ENCODE measurements around the gene ANKRD55.

The ANKRD55 gene

DNA sequence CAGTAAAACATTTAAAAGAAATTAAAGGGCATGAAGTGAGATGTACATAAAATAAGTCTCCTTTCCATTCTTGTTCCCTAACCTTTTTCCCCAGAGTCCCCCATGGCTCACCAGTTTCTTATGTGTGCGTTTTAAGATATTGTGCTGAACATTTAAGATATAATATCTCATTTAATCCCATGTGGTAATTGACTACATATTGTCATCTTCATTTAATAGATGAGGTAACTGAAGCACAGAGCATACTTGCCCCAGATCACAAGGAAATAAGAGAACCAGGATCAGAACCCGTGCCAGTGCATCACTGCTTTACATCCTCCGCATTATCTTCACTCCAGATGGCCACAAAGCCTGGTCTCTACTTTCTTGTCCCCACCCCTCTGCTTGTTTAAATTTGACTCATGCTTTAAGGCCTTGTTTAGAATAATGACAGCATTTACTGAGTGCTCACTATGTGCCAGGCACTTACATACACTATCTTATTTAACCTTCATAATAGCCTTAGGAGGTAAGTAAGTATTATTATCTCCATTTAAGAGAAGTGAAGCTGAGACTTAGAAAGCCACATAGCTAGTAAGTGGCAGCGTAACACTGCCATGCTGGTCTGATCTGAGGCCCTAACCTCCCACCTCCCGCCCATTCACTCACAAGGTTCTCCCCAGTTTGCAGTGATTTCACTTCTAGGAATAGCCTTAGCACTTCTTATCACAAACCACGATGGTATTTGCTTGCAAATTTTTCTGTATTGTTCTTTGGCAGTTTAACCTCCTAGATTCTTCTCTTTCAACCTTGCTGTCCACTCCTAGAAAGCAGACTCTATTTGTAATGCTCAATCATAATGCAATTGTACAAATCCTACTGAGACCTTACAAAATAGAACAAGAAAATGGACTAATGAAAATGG is 160.0 kb downstream of the ANKRD55 start:
- DNase-seq: no peak

GRCh38 chr5:56071470-56071869 is 161.7 kb downstream of the ANKRD55 start:
- no peak for DNase-seq

DNA sequence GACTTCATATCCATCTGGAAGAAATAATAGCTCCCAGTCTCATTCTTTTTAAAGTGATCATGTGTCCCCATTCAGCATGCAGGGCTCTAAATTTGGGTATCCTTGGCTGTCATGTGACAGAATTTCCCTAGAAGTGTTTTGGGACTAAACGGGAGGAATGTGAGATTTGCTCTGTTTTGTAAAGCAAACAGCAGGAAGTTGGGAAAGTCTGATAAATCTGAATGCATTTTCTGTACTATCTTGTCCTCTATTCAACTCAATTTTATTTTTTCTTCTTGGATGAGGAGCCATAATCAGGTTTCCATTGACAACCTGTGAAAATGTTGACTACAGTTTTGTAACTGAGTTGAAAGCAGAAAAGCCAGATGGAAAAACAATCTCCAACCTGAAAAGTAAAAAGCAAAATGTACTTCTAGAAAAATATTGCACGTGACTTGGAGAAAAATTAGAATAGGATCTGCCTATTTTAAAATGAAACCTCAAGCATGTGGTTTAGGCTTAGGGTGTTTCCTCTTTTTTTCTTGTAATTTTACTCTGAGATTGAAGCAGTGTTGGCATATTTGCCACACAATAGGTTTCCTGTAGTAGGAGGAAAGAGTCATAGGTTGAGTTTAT is 162.2 kb downstream of the ANKRD55 start:
- DNase-seq: no peak

DNA sequence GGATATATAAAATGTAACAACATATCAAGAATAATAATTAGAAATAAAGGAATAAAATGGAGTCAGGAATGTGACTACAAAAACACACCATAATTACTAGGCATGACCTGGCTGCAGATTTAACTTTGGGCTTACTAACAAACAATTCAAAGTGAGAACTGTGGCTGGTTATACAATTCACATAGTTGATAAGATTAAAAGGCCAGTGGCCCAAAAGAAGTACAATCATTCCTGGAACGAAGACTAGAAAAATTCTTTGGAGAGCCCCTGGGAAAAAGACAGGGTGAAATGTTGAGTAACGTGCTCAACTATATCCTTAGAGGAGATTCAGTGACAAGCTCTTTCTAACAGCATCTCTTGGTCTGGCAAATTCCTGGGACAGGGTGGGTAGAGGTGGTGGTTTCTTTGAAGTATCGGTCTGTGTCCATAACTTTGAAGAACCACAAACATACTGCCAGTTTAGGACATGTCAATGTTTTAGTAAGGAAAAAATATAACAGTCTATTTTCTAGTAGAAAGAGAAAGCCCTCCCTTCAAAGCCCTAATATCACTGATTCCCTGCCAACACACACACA is 163.4 kb downstream of the ANKRD55 start:
- no peak for DNase-seq

DNA sequence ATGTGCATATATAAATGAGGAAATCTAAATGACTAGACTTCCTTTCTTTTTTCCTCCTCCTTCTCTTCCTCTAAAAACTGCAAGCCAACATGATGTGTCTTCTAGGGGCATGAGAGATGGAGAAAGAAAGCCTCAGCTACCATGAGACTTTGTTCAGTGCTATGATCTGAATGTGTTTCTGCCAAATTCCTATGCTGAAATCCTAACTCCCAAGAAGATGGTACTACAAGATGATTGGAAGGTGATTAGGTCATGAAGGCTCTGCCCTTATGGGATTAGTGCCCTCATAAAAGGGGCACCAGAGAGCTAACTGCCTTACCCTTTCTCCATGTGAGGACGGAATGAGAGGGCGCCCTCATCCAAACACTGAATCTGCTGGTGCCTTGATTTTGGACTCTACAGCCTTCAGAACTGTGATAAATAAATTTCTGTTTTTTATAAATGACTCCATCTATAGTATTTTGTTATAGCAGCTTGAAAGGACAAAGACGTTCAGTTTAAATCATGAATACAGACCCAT is 166.1 kb downstream of the ANKRD55 start:
- DNase-seq: no peak

DNA sequence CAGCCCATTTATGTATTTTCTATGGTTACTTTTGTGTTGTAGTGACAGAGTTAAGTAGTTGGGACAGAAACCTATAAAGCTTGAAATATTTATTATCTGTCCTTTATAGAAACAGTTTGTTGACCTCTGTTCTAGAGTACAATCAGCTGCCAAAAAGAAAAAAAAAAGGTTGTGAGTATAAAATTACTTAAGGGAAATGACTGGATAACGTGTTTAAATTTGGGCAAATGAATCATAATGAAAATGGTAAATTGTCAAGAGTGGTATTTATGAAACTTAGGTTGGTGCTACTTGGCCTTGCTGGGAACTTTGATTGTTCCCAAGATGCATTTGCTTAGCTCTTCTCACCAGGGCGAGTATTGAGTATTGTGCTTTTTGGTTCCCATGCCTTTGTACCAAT is 168.1 kb downstream of the ANKRD55 start:
- no peak for DNase-seq

DNA sequence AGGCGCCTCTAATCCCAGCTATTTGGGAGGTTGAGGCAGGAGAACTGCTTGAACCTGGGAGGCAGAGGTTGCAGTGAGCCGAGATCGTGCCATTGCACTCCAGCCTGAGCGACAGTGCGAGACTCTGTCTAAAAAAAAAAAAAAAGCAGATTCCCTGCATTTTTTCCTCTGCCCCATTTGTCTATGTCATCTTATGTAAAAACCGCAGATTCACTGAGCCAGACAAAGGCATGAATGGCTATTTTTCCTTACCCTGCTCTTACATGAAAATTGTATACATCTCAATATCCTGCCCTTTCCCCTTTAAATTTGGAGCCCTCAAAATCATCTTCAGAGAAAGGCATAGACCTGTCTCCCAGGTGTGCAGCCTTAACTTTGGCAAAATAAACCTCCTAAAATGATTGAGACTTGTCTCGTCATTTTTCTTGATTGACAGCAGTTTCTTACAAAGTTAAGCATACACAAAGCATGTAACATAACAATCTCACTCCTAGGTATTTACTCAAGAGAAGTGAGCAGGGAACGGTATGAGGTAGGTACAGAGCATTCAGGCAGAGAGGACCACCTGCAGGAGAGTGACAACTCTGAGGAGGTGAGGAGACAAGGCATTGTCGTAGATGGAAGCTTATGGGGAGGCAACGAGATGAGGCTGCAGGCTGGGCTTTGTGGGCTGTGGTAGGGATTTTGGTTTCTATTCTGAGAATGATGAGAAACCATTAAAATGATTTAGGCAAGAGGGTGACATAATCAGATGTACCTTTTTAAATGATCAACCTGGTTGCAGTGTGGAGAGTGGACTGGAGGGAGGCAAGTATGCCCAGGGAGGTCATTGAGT is 172.6 kb downstream of the ANKRD55 start:
- no peak for DNase-seq

DNA sequence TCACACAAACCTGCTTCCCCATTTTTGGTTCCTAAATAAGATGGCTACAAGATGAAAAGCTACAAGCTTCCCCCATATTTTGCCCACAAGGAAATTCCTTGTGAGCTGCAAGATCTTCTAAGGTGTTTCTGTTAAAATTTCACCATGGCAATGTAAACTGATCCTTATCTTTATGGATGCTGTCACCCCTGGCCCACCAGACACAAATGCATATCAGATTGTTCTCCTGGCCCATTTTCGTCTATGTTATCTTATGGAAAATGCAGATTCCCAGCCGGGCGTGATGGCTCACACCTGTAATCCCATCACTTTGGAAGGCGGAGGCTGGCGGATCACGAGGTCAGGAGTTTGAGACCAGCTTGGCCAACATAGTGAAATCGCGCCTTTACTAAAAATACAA is 173.3 kb downstream of the ANKRD55 start:
- DNase-seq: no peak

GRCh38 chr5:56056875-56057274 is 176.3 kb downstream of the ANKRD55 start:
- DNase-seq: no peak

DNA sequence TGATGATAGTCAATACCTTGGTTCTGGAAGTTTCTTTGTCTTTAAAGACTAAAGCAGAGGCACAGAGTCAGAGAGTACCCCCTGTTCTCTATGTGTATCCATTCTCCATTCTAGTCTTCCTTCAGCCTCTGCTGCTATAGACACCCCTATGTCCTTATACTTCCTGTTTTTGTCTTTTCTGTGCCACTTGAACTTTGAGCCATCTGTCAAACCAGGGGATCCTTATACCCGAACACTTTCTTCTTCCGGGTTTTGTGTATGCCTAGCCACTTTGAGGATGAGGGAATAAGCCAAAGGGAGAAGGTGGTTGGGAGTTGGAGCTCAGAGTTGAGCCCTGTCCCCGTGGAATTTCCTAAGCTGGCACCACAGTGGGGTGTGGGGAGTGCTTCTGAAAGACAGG is 177.3 kb downstream of the ANKRD55 start:
- DNase-seq: no peak

DNA sequence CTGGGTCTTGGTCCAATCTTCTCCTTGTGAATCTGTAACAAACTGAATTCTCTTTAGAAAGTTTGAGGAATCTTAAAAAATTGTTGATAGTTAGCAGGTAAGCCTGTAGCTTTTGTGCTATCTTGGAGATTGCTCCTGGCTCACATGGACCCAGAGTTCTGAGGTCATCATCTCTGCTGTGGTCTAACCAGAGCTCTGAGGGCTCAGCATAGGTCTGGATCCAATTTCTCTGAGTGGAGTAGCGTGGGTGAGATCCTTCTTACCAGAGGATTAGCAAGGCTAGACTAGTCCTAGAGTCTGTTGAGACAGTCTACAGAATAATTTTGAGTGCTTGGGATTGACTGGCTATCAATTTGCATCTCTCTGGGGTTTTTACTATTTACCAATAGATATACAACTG is 177.8 kb downstream of the ANKRD55 start:
- no peak for DNase-seq

DNA sequence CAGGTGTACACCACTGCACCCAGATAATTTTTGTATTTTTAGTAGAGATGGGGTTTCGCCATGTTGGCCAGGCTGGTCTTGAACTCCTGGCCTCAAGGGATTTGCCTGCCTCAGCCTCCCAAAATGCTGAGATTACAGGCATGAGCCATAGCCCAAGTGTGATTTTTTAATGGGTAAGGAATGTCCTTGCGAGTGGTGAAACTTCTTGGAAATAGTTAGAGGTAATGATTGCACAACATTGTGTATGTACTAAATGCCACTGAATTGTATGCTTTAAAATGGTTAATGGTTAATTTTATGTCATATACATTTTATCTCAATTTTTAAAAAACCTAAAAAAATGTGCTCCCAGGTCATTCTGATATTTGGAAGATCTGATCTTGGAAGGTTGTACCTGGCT is 178.5 kb downstream of the ANKRD55 start:
- no peak for DNase-seq

- no peak for DNase-seq
Measured at GRCh38 chr5:56053363-56053762, 179.8 kb downstream of the ANKRD55 start.

GRCh38 chr5:56052735-56053134 is 180.4 kb downstream of the ANKRD55 start:
- no peak for DNase-seq

DNA sequence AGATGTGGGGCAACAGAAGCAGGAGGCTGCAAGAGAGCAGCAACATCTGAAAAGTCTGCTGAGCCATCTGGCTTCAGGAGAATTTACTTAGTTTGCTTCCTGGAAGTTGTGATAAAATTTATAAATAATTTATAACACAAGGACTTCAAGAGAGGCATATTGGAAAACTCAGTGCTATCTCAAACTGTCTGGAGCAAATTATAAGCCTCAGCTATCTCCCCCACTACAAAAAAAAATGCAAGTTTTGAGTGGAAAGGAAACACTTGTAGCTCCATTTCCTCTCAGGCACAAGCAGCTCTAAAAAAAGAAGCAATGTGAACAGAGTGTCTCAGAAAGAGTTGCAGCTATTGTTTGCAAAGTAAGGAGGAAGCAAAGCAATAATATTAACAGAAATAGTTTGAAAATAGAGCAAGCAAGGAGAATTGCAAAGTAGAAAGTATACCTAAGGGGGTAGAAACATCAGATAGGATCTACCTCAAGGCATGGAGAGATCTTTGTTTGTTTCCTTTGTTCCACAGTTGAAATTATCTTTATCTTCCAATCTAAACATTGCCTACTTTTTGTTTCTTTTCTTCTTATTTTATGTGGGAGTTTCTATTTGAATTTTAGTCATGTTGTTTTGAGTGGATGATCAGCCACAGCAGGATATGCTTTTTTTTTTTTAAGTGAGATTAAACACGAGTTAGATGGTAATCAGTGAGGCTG is 182.4 kb downstream of the ANKRD55 start:
- no peak for DNase-seq
